ENCODE data around the gene IGSF10.

- no peak for TF ChIP-seq POLR2A (IDR thresholded peaks at IDR 0.05; ENCODE audit: low read depth)
- TF ChIP-seq, protein P1, sequence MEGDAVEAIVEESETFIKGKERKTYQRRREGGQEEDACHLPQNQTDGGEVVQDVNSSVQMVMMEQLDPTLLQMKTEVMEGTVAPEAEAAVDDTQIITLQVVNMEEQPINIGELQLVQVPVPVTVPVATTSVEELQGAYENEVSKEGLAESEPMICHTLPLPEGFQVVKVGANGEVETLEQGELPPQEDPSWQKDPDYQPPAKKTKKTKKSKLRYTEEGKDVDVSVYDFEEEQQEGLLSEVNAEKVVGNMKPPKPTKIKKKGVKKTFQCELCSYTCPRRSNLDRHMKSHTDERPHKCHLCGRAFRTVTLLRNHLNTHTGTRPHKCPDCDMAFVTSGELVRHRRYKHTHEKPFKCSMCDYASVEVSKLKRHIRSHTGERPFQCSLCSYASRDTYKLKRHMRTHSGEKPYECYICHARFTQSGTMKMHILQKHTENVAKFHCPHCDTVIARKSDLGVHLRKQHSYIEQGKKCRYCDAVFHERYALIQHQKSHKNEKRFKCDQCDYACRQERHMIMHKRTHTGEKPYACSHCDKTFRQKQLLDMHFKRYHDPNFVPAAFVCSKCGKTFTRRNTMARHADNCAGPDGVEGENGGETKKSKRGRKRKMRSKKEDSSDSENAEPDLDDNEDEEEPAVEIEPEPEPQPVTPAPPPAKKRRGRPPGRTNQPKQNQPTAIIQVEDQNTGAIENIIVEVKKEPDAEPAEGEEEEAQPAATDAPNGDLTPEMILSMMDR (IDR thresholded peaks at IDR 0.05): no peak
- TF ChIP-seq EP300 (IDR thresholded peaks at IDR 0.05): no peak
- no peak for TF ChIP-seq POLR2AphosphoS5 (IDR thresholded peaks at IDR 0.05)
Observed at GRCh38 chr3:151503074-151503473, 42.2 kb upstream of the IGSF10 start.
